ENCODE measurements around the gene LRRC56.

DNA sequence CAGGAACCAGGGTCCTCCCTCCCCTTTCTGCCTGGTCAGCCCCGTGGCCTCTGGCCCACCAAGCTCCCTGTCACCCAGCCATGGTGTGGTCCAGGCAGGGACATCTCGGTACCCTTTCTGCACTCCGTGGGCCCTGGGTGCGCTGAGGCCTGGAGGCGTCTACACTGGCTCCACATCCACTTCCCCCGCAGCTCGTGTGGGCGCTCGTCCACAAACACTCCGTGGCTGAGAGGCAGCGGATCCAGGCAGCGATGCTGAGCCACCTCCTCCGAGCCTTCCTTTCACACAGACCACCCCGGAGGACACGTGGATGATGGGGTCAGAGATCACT is 46.4 kb upstream of the LRRC56 start:
- TF ChIP-seq, protein P1, sequence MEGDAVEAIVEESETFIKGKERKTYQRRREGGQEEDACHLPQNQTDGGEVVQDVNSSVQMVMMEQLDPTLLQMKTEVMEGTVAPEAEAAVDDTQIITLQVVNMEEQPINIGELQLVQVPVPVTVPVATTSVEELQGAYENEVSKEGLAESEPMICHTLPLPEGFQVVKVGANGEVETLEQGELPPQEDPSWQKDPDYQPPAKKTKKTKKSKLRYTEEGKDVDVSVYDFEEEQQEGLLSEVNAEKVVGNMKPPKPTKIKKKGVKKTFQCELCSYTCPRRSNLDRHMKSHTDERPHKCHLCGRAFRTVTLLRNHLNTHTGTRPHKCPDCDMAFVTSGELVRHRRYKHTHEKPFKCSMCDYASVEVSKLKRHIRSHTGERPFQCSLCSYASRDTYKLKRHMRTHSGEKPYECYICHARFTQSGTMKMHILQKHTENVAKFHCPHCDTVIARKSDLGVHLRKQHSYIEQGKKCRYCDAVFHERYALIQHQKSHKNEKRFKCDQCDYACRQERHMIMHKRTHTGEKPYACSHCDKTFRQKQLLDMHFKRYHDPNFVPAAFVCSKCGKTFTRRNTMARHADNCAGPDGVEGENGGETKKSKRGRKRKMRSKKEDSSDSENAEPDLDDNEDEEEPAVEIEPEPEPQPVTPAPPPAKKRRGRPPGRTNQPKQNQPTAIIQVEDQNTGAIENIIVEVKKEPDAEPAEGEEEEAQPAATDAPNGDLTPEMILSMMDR (IDR thresholded peaks at IDR 0.05; ENCODE audit: insufficient read depth, low read depth, low read length) = no peak
- TF ChIP-seq EZH2 (IDR thresholded peaks at IDR 0.05; ENCODE audit: insufficient read depth, low read length) = no peak

Measured in astrocyte (in vitro differentiated cells and primary cell).